Upper lobe of left lung (tissue), 6 donors: ENCODE results near the gene CAB39. TPM values are rescaled to one million over a fixed set of nuclear protein-coding genes. Genes with fewer than 3 reads are reported as not detected.

Experiments
- ATAC-seq, 2 donors: fragments of 200-7000 bp; cut with Tn5 transposase; one replicate each; pipeline ENCODE4 v1.9.1; 2022; ENCODE audit warnings: mild to moderate bottlenecking in 2 of 2, moderate library complexity in 2 of 2; ENCODE audit not compliant: low FRiP score in 2 of 2
- DNase-seq, 2 donors: peaks; one replicate each; pipeline ENCODE4 v3.0.0-alpha.2; 2019 to 2020
- H3K27ac ChIP-seq, 4 donors: fragments of 200-600 bp; sonication (generic); one replicate each; pipeline ENCODE4 v1.5.1; 2016 to 2019
- H3K27me3 ChIP-seq, 4 donors: fragments of 200-600 bp; sonication (generic); one replicate each; pipeline ENCODE4 v1.5.1; 2017 to 2019
- H3K36me3 ChIP-seq, 4 donors: fragments of 200-600 bp; sonication (generic); one replicate each; pipeline ENCODE4 v1.5.1; 2016 to 2019
- H3K4me1 ChIP-seq, 4 donors: fragments of 200-600 bp; sonication (generic); one replicate each; pipeline ENCODE4 v1.5.1; 2018 to 2019
- H3K4me3 ChIP-seq, 4 donors: fragments of 200-600 bp; sonication (generic); one replicate each; pipeline ENCODE4 v1.5.1; 2017 to 2019; ENCODE audit warnings: mild to moderate bottlenecking in 2 of 4, moderate library complexity in 1 of 4
- H3K9me3 ChIP-seq, 4 donors: fragments of 200-600 bp; sonication (generic); one replicate each; pipeline ENCODE4 v1.5.1; 2018 to 2019
- EP300 ChIP-seq, 4 donors: sonication (generic); formaldehyde crosslinking; IDR thresholded peaks; one replicate each; pipeline ENCODE4 v1.5.1; 2017; ENCODE audit warnings: antibody characterized with exemption in 4 of 4, control low read depth in 2 of 4
- POLR2A ChIP-seq, 4 donors: fragments of 450-650 bp; IDR thresholded peaks; one replicate each; pipeline ENCODE4 v1.5.1; 2016 to 2017; ENCODE audit warnings: antibody characterized with exemption in 4 of 4, mild to moderate bottlenecking in 2 of 4
- POLR2AphosphoS5 ChIP-seq, 2 donors: sonication (generic); formaldehyde crosslinking; IDR thresholded peaks; one replicate each; pipeline ENCODE4 v1.5.1; 2017; ENCODE audit warnings: antibody characterized with exemption in 2 of 2
- WGBS, 2 donors: methylation state at CpG; one replicate each; pipeline ENCODE4 v1.1.5; 2017 to 2018; 5-methylcytosine and 5-hydroxymethylcytosine counted together
- total RNA-seq, 6 donors: library from RNA; depleted of rRNA in 4 of 6; stranded (reverse); fragments of >200 nt in 4 of 6; gene quantifications; one replicate each; pipeline versions ENCODE4 v1.1.0 to v1.2.1, GENCODE V29; 2016 to 2021
- TF ChIP-seq, protein P1 (sequence below), 6 experiments: fragments of 450-650 bp in 4 of 6; fragments of 200-600 bp in 2 of 6; sonication (generic) in 2 of 6; IDR thresholded peaks; one replicate each; pipeline ENCODE4 v1.5.1; 2016 to 2019; ENCODE audit warnings: antibody characterized with exemption in 6 of 6
- donor health status: DM: no; HTN: no; CAD: no; lungs with moderate emphysema.
- donor health status: DM: no; HTN: yes; CAD: no; lungs with severe emphysema.

Gene CAB39
- total RNA-seq, 6 donors from 2014 or later, result 56.5 to 125 (median 76.7) TPM

- Histone ChIP-seq H3K4me3 (no peak overlapping the region), H3K9me3 (no peaks in the 10 kb centered on the region), H3K27ac (no peak overlapping the region), H3K27me3 (no peaks in the 10 kb centered on the region), H3K4me1 (no peaks in the 10 kb centered on the region), H3K36me3 (no peaks in the 10 kb centered on the region)
- no peak for DNase-seq
- WGBS, 2 donors, result 61 to 67% methylated on average over 6 of the region's 6 CpGs
- TF ChIP-seq EP300 (IDR thresholded peaks at IDR 0.05) (no peak), POLR2AphosphoS5 (IDR thresholded peaks at IDR 0.05) (no peak), POLR2A (IDR thresholded peaks at IDR 0.05) (no peak)
- TF ChIP-seq, protein P1, sequence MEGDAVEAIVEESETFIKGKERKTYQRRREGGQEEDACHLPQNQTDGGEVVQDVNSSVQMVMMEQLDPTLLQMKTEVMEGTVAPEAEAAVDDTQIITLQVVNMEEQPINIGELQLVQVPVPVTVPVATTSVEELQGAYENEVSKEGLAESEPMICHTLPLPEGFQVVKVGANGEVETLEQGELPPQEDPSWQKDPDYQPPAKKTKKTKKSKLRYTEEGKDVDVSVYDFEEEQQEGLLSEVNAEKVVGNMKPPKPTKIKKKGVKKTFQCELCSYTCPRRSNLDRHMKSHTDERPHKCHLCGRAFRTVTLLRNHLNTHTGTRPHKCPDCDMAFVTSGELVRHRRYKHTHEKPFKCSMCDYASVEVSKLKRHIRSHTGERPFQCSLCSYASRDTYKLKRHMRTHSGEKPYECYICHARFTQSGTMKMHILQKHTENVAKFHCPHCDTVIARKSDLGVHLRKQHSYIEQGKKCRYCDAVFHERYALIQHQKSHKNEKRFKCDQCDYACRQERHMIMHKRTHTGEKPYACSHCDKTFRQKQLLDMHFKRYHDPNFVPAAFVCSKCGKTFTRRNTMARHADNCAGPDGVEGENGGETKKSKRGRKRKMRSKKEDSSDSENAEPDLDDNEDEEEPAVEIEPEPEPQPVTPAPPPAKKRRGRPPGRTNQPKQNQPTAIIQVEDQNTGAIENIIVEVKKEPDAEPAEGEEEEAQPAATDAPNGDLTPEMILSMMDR (IDR thresholded peaks at IDR 0.05), result no peak
- ATAC-seq, result peak in 1 of 2 donors; percentile 36
These were observed 27.5 kb upstream of the CAB39 start for GRCh38 chr2:230685178-230685577.

- 73 to 81% methylated on average over 5 of the region's 5 CpGs for WGBS, 2 donors
These were observed 25.1 kb upstream of the CAB39 start for GRCh38 chr2:230687498-230687897.

GRCh38 chr2:230688490-230688889 lies 24.2 kb upstream of the CAB39 start:
- WGBS, 2 donors, result 38 to 51% methylated on average over 2 of the region's 2 CpGs
- Histone ChIP-seq H3K27me3 (no peaks in the 10 kb centered on the region), H3K9me3 (no peaks in the 10 kb centered on the region), H3K27ac (no peak overlapping the region), H3K4me3 (no peak overlapping the region), H3K4me1 (no peaks in the 10 kb centered on the region), H3K36me3 (no peaks in the 10 kb centered on the region)
- DNase-seq, result no peak
- ATAC-seq, result no peak
- TF ChIP-seq, protein P1 (IDR thresholded peaks at IDR 0.05), result no peak
- TF ChIP-seq EP300 (IDR thresholded peaks at IDR 0.05), result no peak
- TF ChIP-seq POLR2AphosphoS5 (IDR thresholded peaks at IDR 0.05), result no peak
- no peak for TF ChIP-seq POLR2A (IDR thresholded peaks at IDR 0.05)

More at GRCh38 chr2:230687498-230687897, 25.1 kb upstream of the CAB39 start:
- H3K27me3 ChIP-seq, result no peaks in the 10 kb centered on the region
- no peaks in the 10 kb centered on the region for H3K4me1 ChIP-seq
- H3K9me3 ChIP-seq, result no peaks in the 10 kb centered on the region
- no peak for DNase-seq
- TF ChIP-seq POLR2A (IDR thresholded peaks at IDR 0.05), result no peak
- TF ChIP-seq, protein P1 (IDR thresholded peaks at IDR 0.05), result no peak
- TF ChIP-seq POLR2AphosphoS5 (IDR thresholded peaks at IDR 0.05), result no peak
- TF ChIP-seq EP300 (IDR thresholded peaks at IDR 0.05), result no peak
- no peak overlapping the region for H3K27ac ChIP-seq
- H3K4me3 ChIP-seq, result no peak overlapping the region
- ATAC-seq, result no peak
- H3K36me3 ChIP-seq, result no peaks in the 10 kb centered on the region

GRCh38 chr2:230690439-230690838 lies 22.2 kb upstream of the CAB39 start:
- TF ChIP-seq, protein P1 (IDR thresholded peaks at IDR 0.05), result no peak
- TF ChIP-seq EP300 (IDR thresholded peaks at IDR 0.05) (no peak), POLR2A (IDR thresholded peaks at IDR 0.05) (no peak), POLR2AphosphoS5 (IDR thresholded peaks at IDR 0.05) (no peak)
- H3K9me3 ChIP-seq, result no peaks in the 10 kb centered on the region
- DNase-seq (peak in 1 of 2 donors; percentile 74), ATAC-seq (peak; percentile 12 to 15)
- no peaks in the 10 kb centered on the region for H3K4me1 ChIP-seq
- H3K4me3 ChIP-seq, result no peak overlapping the region
- WGBS, 2 donors, result 63 to 71% methylated on average over 5 to 9 of the region's 9 CpGs
- H3K27ac ChIP-seq, result no peak overlapping the region
- no peaks in the 10 kb centered on the region for H3K36me3 ChIP-seq
- no peaks in the 10 kb centered on the region for H3K27me3 ChIP-seq

- no peaks in the 10 kb centered on the region for H3K36me3 ChIP-seq
- H3K27ac ChIP-seq, result no peak overlapping the region
- no peak for TF ChIP-seq POLR2AphosphoS5 (IDR thresholded peaks at IDR 0.05)
- TF ChIP-seq EP300 (IDR thresholded peaks at IDR 0.05), result no peak
- TF ChIP-seq, protein P1 (IDR thresholded peaks at IDR 0.05), result no peak
- no peak for TF ChIP-seq POLR2A (IDR thresholded peaks at IDR 0.05)
- ATAC-seq (peak in 1 of 2 donors; percentile 56), DNase-seq (no peak)
- no peaks in the 10 kb centered on the region for H3K27me3 ChIP-seq
- H3K9me3 ChIP-seq, result no peaks in the 10 kb centered on the region
- WGBS, 2 donors, result 73 to 78% methylated on average over 4 of the region's 4 CpGs
- no peaks in the 10 kb centered on the region for H3K4me1 ChIP-seq
- H3K4me3 ChIP-seq, result no peak overlapping the region
These were observed 21.5 kb upstream of the CAB39 start for GRCh38 chr2:230691005-230691647.
